Coronary artery (tissue), 2 donors: ENCODE measurements around the gene TRMT112.

ENCODE experiments used
- DNase-seq: peaks from one replicate; pipeline ENCODE4 v3.0.0-alpha.2; 2017; ENCODE audit warnings: low spot score
- H3K27ac ChIP-seq, 2 donors: fragments of 200-600 bp; sonication (generic); one replicate each; pipeline ENCODE4 v1.5.1; 2016 to 2019
- H3K4me3 ChIP-seq: fragments of 200-600 bp; sonication (generic); 2 replicates; pipeline ENCODE4 v1.5.1; 2016; ENCODE audit warnings: mild to moderate bottlenecking, moderate library complexity
- TF ChIP-seq, protein P1 (sequence below): fragments of 200-600 bp; sonication (generic); IDR thresholded peaks from one replicate; pipeline ENCODE4 v1.5.1; 2019; ENCODE audit warnings: antibody characterized with exemption

TRMT112 gene

DNA sequence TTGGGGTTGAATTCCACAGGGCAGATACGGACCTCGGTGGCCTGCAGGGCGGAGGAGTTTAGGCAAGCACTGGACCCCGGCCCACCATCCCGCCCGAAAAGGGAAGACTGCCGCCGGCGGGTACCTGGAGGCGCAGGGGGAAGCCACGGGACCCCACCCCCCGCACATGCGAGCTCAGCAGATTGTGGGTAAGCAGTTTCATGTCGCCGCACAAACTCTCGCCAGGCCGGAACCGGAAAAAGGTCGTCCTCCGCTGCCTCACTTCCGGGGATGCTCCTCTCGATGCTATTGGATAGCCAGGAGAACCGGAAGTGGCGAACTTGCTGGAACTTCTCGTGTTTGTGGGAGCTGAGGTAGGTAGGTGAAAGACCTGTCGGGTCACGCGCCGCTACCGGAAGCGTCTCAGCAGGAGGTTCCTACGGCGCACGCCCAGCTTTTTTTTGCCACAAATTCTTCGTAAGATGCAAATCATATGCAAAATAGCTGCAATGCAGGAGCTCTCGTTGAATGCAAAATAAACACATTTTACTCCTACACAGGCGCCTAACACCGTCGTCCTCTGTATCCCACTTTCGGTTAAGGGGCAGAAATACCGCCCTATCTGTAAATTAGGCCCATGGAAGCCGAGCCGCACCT lies at the start of gene TRMT112:
Gene TRMT112 (minus strand): TSS at position 235 of the 636 bp plus-strand sequence. CDS start 33 bp downstream, at position 202.
- TF ChIP-seq, protein P1, sequence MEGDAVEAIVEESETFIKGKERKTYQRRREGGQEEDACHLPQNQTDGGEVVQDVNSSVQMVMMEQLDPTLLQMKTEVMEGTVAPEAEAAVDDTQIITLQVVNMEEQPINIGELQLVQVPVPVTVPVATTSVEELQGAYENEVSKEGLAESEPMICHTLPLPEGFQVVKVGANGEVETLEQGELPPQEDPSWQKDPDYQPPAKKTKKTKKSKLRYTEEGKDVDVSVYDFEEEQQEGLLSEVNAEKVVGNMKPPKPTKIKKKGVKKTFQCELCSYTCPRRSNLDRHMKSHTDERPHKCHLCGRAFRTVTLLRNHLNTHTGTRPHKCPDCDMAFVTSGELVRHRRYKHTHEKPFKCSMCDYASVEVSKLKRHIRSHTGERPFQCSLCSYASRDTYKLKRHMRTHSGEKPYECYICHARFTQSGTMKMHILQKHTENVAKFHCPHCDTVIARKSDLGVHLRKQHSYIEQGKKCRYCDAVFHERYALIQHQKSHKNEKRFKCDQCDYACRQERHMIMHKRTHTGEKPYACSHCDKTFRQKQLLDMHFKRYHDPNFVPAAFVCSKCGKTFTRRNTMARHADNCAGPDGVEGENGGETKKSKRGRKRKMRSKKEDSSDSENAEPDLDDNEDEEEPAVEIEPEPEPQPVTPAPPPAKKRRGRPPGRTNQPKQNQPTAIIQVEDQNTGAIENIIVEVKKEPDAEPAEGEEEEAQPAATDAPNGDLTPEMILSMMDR: no peak
- DNase-seq: peak; percentile 98
- peak within 1 kb of the TSS; percentile 91 to 99 for H3K27ac ChIP-seq
- peak within 1 kb of the TSS; percentile 91 for H3K4me3 ChIP-seq

DNA sequence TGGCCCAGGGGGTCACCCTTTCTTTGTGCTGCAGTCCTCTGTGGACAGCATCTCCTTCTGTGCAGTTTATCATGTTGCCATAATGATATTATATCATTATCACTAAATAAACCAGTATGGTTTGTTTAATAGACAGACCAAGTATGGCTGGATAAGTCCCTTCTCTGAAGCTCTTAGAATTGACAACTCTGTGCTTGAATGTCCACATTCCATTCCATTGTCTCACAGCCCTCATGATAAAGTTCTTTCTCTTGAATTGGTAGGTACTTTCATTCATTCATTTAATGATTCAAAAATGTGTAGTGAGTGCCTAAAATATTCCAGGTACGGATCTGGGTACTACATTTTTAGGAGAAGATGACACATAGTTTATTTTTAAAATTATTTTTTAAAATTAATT lies 49.4 kb upstream of the TRMT112 start:
- TF ChIP-seq, protein P1: no peak
- Histone ChIP-seq H3K27ac (no peak overlapping the region), H3K4me3 (no peak overlapping the region)
- DNase-seq: no peak

DNA sequence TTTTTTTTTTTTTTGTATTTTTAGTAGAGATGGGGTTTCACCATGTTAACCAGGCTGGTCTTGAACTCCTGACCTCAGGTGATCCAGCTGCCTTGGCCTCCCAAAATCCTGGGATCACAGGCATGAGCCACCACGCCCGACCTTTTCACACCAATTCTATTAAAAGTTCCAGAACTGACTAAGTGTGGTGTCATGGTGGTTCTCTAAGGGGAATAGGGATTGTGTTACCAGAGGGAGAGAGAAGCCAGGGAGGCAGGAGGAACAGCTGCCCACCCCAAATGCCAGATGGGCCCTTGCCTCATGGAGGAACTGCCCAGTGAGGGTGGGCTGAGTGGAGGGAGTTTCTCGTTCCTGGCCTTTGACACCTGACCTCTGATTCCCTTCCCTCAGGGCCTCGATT lies 47.6 kb upstream of the TRMT112 start:
- DNase-seq: no peak
- Histone ChIP-seq H3K4me3 (no peak overlapping the region), H3K27ac (no peak overlapping the region)
- TF ChIP-seq, protein P1: no peak

DNA sequence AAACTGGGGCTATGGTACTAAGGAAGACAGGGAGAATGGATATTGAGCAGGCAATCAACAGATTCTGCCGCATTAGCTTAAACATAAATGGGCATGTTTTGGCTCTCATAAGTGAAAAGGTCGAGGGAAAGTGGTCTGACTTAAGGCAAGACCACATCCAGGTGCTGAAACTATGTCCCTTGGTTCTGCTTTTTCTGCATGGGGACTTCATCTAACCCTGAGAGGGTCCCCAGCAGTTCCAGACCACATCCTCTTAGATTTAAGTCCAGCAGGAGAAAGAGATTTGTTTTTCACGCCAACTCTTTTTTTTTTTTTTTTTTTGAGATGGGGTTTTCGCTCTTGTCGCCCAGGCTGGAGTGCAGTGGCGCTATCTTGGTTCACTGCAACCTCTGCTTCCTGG lies 47.1 kb upstream of the TRMT112 start:
- Histone ChIP-seq H3K27ac (no peak overlapping the region), H3K4me3 (no peak overlapping the region)
- DNase-seq: no peak
- TF ChIP-seq, protein P1: no peak

DNA sequence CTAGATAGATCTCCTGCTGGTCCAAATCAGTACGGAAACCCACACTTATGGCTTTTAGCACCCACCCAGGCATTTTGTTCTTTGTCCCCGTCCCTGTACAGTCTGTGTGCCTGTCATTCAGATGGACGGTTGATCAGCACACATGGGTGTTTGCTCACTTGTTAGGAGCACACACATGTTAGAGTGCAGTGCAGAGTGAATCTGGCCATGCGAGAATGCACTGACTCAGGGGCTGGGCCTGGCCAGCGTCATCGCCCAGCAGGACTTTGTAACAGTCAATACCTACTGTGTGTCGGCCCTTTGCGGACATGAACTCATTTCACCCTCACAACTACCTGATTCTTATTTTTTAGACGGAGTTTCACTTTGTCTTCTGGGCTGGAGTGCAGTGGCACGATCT lies 45.0 kb upstream of the TRMT112 start:
- H3K4me3 ChIP-seq: no peak overlapping the region
- TF ChIP-seq, protein P1: no peak

DNA sequence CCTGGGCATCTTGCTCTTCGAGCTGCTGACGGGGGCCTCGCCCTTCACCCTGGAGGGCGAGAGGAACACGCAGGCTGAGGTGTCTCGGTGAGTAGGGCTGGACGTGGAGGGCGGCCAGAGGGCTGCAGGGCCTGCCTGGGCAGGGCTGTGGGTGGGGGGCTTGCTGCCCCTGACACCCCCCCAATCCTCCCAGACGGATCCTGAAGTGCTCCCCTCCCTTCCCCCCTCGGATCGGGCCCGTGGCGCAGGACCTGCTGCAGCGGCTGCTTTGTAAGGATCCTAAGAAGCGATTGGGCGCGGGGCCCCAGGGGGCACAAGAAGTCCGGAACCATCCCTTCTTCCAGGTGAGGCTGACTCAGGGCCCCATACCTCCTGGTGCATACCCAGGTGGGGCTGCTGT lies 44.3 kb upstream of the TRMT112 start:
- Histone ChIP-seq H3K27ac (no peak overlapping the region), H3K4me3 (no peak overlapping the region)
- TF ChIP-seq, protein P1: no peak
- peak; percentile 74 for DNase-seq

More for the DNA sequence above, 45.0 kb upstream of the TRMT112 start:
- DNase-seq: no peak
- no peak overlapping the region for H3K27ac ChIP-seq

DNA sequence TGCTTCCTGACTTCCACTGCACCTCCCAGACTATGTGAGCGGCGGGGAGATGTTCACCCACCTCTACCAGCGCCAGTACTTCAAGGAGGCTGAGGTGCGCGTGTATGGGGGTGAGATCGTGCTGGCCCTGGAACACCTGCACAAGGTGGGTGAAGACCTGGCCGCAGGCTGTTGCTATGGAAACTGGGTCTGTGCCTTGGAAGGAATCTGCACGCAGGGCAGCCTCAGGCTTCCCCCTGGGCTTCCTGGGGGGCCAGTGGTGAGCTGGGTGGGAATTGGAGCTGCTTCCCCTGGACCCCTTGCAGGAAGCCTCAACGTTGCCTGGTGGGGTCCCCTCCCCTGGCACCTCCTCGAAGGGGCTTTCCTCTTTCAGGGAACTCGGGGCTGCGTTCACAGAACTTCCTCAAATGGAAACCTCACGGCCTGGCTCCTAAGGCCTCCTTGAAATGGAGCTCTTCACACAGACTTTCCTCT lies 43.1 kb upstream of the TRMT112 start:
- H3K4me3 ChIP-seq: peak overlapping the region; percentile 89
- DNase-seq: no peak
- TF ChIP-seq, protein P1: no peak
- H3K27ac ChIP-seq: no peak overlapping the region
